Stimulated activated CD8-positive, alpha-beta memory T cell treated with anti-CD3 and anti-CD28 coated beads, Interleukin-4, amount 100 ng/mL, for 48 hours (primary cell): ENCODE results near the gene MNT.

Experiments used
- DNase-seq: peaks from one replicate; pipeline ENCODE4 v3.0.0-alpha.2; 2020

Gene MNT

DNA sequence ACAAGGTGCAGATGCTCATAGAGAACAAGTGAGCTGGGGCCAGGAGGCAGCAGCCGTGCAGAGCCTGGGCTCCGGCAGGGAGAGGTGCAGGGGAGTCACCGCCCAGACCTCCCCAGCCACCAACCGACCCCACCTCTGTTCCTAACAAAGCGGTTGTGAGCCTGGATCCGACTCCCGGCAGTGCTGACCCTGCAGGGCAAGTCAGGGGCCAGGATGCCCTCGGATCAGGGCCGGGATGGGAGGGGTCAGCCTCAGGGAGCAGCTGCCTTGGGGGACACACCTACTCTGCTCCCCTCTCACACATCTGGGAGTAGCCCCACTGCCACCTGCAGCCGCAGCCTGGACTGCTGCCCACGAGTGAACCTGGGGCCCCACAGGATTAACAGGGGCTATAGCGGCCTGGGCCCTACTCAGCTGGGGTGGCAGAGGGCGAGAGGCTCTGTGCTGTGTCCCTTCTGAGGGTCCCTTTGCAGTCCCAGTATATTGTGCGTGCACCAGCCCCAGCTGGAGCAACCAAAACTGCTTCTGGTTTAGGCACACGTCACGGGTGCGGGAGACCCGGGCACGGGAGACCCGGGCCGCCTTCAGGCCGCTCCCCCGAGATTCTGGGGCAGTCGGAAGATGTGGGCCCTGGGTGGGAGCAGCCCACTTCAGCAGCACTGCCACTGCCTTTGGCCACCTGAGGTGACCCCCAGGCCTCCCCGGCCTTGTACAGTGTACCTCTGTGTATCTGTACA, 21.2 kb downstream of the MNT start:
- no peak for DNase-seq

DNA sequence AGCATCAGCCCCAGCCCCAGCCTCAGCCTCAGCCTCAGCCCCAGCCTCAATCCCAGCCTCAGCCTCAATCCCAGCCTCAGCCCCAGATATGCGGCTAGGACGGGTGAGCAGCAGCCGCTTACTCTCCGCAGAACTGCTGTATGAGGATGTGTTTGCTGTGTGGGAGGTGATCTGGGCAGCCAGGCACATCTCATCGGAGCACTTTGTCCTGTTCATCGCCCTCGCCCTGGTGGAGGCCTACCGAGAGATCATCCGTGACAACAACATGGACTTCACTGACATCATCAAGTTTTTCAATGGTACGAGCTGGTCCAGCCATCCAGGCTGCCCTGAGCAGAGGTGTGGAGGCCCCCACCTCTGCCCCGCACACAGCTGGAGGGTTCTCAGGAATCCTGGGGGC, 22.0 kb downstream of the MNT start:
- DNase-seq, result no peak

- no peak for DNase-seq
Observed at GRCh38 chr17:2377659-2378058, 23.2 kb downstream of the MNT start.

DNA sequence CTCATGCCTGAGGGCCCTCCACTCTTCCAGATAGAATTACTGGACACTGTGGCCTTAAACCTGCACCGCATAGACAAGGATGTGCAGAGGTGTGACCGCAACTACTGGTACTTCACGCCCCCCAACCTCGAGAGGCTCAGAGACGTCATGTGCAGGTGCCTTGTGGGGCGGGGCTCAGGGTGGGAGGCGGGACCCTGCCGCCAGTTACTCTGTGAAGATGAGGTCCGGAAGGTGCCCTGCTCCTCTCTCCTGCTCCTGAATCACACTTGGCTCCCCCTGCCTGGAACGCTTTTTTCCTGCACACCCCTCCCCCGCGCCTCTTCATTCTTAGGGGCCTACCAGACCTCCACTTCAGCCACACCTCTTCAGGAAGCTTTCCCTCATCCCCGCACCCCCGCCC, 24.8 kb downstream of the MNT start:
- DNase-seq, result no peak

DNA sequence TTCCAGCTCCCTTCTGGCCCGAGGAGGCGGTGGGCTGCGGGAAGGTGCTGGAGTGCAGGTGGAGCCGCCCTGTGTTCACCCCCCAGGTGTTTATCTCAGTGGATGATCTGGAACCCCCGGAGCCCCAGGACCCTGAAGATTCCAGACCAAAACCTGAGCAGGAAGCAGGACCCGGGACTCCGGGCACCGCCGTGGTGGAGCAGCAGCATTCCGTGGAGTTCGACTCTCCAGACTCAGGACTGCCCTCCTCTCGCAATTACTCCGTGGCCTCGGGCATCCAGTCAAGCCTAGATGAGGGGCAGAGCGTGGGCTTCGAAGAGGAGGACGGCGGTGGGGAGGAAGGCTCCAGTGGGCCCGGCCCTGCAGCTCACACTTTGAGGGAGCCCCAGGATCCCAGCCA, 25.5 kb downstream of the MNT start:
- DNase-seq, result no peak

- DNase-seq, result no peak
Observed at GRCh38 chr17:2374549-2375285, 26.1 kb downstream of the MNT start.

GRCh38 chr17:2373179-2373578, 27.7 kb downstream of the MNT start:
- no peak for DNase-seq

GRCh38 chr17:2372681-2373080, 28.2 kb downstream of the MNT start:
- DNase-seq, result no peak

DNA sequence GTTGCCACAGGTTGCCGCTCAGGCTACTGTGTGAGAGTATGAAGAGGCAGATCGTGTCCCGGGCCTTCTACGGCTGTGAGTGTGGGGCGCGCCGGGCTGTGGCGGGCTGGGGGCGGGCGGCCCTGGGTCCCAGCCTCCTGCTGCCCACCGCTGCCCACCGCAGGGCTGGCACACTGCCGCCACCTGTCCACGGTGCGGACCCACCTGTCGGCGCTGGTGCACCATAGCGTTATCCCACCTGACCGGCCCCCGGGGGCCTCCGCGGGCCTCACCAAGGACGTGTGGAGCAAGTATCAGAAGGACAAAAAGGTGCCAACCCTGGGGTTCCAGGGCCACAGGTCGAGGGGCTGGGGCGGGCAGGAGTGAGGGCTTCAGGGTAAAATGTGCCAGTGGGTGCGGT, 28.7 kb downstream of the MNT start:
- no peak for DNase-seq

DNA sequence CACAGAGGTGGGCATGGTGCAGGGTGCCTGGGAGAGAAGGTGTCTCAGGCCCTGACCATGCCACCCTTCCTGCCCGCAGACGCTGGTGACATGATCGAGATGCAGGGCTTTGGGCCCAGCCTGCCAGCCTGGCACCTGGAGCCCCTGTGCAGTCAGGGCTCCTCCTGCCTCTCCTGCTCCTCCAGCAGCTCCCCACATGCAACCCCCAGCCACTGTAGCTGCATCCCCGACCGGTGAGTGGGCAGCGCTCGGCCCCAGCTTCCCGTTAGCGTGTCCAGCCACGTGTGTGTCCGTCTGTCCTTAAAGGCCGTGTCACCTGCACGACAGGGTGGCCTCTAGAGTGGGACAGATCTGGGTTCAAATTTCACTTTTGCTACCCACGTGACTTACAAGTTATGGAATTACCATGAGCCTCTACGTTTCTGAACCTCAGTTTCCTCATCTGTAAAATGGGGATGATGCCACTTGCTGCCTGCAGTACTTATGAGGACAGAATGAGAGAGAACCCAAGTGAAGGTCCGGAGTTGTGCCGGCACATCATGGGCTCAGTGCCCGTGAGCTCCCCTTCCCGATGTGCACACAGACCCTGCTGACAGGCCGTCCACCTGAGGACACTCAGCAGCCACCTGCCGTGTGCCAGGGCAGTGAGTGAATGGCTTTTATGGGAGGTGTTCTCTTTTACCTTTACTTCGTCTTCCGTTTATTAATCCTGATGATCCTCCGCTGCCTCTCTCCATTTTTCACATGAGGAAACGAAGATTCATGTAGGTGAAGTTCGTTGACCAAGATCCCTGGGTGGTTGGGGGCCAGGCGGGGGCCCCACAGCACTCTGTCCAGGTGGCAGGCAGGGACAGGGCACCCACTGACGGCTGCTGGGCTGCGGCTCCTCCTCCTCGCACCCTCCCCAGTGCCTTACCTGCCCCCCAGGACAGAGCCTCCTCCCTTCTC, 29.4 kb downstream of the MNT start:
- no peak for DNase-seq

DNA sequence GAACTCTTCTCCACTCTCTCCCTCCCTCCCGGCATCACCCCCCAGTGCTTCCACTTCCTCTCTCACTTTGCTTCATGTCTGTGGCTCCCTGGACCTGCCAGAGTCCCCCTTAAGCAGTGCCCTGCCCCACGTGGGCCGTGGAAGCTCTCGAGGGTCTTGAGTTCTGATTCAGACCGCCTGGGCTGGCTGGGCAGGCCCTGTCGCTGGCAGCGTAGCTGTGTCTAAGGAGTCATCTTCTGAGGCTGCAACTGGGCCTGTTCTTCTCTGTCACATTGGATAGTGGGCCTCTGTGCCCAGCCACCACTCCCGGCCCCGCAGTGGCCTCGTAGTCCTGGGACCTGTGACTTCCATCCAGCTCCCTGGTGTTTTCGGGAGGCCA, 30.7 kb downstream of the MNT start:
- DNase-seq, result no peak

- no peak for DNase-seq
Observed at GRCh38 chr17:2369551-2370210, 31.2 kb downstream of the MNT start.

DNA sequence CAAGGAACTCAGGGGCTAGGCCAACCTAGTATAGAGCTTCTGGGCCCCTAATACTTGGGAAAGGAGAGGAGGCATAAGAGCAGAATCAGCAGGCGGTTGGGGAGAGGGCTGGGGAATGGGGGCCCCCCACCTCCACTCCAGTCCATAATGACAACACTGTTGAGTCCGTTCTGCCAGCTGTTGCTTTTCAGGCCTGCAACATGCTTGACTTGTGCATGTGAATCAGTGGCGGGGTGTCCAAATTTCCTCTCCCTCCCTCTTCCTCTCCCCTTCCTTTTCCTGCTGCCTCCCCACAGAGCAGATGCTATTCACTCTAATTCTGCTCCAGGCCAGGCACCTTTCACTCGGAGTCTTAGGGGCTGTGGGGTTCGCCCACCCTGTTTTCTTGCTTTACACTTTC, 31.8 kb downstream of the MNT start:
- DNase-seq, result no peak

- DNase-seq, result no peak
Observed at GRCh38 chr17:2368359-2368758, 32.5 kb downstream of the MNT start.

DNA sequence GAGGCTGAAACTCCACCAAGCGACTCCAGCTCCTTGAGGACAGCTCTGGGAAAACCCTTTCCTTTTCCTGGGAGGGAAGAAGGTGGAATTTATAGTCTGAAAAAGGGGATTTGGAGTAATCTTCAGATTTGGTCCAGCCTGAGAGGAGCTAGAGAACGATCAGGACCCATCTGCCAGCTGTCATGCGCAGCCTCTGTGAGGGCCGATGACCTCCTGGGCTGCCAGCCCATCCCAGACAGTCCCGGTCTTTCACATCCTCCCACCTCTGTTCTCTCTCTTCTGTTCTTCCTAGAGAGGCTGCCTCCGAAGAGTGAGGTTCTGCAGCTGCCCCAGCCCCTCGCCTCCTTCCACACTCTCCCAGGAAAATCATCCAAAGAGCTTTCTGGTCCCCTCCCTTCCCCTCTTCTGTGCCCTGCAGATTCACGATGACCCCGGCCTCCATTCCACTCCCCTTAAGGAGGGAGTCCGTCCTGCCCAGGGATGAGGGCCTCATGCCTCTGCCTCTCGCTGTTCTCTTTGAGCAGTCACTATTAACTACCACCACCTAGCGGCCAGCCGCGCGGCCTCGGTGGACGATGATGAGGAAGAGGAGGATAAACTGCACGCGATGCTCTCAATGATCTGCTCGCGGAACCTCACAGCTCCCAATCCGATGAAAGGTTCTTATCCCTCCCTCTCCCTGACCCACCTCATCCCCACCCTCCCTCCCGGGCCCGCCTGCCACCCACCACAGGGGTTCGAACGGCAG, 33.9 kb downstream of the MNT start:
- no peak for DNase-seq

DNA sequence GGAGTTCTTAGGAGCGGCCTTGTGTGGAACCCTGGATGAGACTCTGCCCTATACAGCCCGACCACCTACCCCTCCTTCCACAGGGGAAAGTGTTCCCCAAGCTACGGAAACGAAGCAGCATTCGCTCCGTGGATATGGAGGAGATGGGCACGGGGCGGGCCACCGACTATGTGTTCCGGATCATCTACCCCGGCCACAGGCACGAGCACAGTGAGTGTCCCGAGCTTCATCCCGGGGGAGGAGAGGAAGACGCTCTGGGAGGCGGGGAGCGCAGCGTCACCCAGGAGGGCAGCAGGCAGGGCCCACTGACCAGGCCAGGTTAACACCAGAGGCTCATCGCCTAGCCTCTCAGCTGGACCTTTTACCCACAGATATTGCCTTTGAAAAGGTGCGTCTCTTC, 35.7 kb downstream of the MNT start:
- DNase-seq, result no peak

DNA sequence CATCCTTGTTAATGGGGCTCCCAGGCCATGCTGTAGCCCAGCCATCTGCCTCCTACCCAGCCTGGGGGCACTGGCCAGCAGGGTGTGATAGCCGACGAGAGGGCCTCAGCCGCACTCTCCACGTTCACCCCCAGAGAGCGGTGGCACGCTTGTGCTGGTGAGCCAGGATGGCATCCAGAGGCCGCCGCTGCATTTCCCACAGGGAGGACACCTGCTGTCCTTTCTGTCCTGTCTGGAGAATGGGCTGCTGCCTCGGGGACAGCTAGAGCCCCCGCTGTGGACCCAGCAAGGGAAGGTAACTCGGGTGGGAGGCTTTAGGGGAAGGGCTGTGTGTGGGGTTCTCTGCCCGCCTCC, 36.1 kb downstream of the MNT start:
- DNase-seq, result no peak

GRCh38 chr17:2363851-2364762, 36.8 kb downstream of the MNT start:
- no peak for DNase-seq

DNA sequence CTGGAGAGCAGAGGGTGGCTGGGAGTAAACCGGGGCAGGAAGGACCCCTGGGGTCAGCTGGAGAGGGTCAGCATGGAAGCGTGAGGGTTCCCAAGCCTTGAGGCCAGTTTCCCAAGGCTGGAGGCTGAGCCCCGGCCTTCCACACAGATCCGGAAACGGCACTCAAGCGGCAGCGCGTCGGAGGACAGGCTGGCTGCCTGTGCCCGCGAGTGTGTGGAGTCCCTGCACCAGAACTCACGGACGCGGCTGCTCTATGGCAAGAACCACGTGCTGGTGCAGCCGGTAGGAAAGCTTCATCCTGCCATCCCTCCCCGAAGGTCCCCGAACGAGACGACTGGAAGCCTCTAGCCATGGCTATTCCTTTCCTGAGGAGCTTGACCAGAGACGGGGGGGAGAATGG, 37.5 kb downstream of the MNT start:
- DNase-seq, result no peak

DNA sequence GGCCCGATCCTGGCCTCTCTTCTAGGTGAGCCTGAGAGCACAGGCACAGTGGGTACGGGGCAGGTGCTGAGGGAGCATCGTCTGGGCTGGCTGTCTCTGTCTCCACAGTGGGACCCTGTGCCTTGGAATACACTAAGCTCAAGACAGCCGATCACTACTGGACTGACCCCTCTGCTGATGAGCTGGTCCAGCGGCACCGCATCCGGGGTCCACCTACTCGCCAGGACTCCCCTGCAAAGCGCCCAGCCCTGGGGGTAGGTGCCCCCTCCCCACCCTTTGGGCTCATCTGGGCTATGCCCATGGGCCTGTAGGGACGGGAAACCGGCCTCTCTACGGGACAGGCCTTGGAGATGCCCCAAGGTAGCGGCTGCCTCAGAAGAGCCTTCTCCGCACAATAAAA, 38.0 kb downstream of the MNT start:
- no peak for DNase-seq

GRCh38 chr17:2362416-2362815, 38.4 kb downstream of the MNT start:
- no peak for DNase-seq
